ENCODE results near the gene ABLIM2. TPM values are rescaled to one million over a fixed set of nuclear protein-coding genes. Genes with fewer than 3 reads are reported as not detected.
"Not testable (repeated sequence)": the region's sequence is repeated elsewhere in the genome, so short reads cannot be mapped to it uniquely, and the experiment has no call there.

ABLIM2 gene
- total and polyA plus RNA-seq, 3 donors from 2014 or later, result 5.2 to 7.5 (median 6.9) TPM

DNA sequence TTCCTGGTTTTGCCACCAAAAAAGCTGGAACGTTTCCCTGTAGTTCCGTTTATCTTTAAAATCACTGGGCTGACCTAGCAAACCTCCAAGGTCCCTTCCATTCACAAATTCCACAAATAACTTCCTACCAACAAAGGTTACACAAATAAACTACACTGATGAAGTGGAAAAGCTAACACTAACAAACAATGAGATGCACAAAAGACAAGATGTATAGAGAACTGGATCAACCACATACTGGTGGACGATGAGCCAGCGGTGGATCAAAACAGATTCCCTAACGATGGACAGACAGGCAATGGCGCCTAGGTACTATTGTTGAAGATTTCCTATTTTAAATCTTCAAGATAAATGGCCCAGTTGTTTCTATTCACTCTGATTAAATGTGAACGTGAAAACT lies 234.4 kb downstream of the ABLIM2 start:
- intact Hi-C loops (cut with DNase I; ENCODE audit: low total_unique reads), result no loop called here
- Histone ChIP-seq H3K27me3 (no peaks in the 10 kb centered on the region), H3K27ac (no peak overlapping the region), H3K36me3 (ENCODE audit: low read depth, missing control alignments) (no peaks in the 10 kb centered on the region), H3K4me1 (no peaks in the 10 kb centered on the region), H3K4me3 (no peak overlapping the region), H3K9me3 (no peaks in the 10 kb centered on the region)
- TF ChIP-seq POLR2A (IDR thresholded peaks at IDR 0.05) (no peak), CTCF (IDR thresholded peaks at IDR 0.05) (no peak)
- DNase-seq, result no peak
- WGBS, 2 donors, result 71 to 75% methylated on average over 7 of the region's 7 CpGs

DNA sequence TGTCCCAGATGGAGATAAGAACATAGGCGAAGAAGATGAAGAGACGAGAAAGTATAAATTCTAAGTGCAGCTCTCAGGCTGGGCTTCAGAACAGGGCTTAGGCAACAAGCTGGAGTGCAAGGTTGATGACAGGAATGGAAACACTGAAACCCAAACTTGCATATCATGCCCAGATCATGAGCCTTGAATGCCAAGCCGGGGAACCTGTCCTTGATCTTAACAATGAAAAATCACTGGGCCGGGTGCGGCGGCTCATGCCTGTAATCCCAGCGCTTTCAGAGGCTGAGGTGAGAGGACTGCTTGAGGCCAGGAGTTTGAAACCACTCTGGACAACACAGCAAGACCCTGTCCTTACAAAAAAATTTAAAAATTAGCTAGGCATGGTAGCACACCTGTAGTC lies 236.1 kb downstream of the ABLIM2 start:
- no peak for DNase-seq
- TF ChIP-seq POLR2A (IDR thresholded peaks at IDR 0.05) (no peak), CTCF (IDR thresholded peaks at IDR 0.05) (no peak)
- H3K9me3 ChIP-seq, result no peaks in the 10 kb centered on the region
- intact Hi-C loops (cut with DNase I; ENCODE audit: low total_unique reads), result no loop called here
- H3K27ac ChIP-seq, result no peak overlapping the region
- H3K36me3 ChIP-seq (ENCODE audit: low read depth, missing control alignments), result no peaks in the 10 kb centered on the region
- WGBS, 2 donors, result 80 to 90% methylated on average over 7 of the region's 7 CpGs
- no peaks in the 10 kb centered on the region for H3K27me3 ChIP-seq
- H3K4me3 ChIP-seq, result no peak overlapping the region
- no peaks in the 10 kb centered on the region for H3K4me1 ChIP-seq

DNA sequence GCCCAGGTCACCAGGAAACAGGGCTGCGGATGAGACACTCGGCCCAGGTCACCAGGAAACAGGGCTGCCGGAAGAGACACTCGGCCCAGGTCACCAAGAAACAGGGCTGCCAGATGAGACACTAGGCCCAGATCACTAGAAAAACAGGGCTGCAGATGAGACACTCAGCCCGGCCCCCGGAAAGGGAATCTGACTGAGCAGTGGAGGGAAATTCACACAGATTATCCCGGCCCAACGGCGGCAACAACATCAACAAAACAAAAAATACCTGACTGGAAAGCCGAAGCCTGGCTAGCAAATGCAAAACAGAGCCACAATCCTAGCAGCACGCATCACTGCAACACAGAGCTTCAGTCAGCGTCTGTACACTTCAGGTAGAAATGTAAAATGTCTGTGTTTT lies 239.6 kb downstream of the ABLIM2 start:
- no peak for DNase-seq
- Histone ChIP-seq H3K4me3 (no peak overlapping the region), H3K9me3 (no peaks in the 10 kb centered on the region), H3K4me1 (no peaks in the 10 kb centered on the region), H3K36me3 (ENCODE audit: low read depth, missing control alignments) (no peaks in the 10 kb centered on the region), H3K27ac (no peak overlapping the region), H3K27me3 (no peaks in the 10 kb centered on the region)
- intact Hi-C loops (cut with DNase I; ENCODE audit: low total_unique reads), result no loop called here
- 87 to 89% methylated on average over 12 of the region's 12 CpGs for WGBS, 2 donors
- TF ChIP-seq CTCF (IDR thresholded peaks at IDR 0.05) (no peak), POLR2A (IDR thresholded peaks at IDR 0.05) (no peak)

GRCh38 chr4:7918187-7918586 lies 240.4 kb downstream of the ABLIM2 start:
- DNase-seq; H3K36me3 ChIP-seq (ENCODE audit: low read depth, missing control alignments); H3K27me3 ChIP-seq; H3K9me3 ChIP-seq; H3K27ac ChIP-seq; H3K4me1 ChIP-seq; H3K4me3 ChIP-seq; intact Hi-C loops (cut with DNase I; ENCODE audit: low total_unique reads): not testable (repeated sequence)
- WGBS, 2 donors, result 94 to 97% methylated on average over 7 to 18 of the region's 18 CpGs

DNA sequence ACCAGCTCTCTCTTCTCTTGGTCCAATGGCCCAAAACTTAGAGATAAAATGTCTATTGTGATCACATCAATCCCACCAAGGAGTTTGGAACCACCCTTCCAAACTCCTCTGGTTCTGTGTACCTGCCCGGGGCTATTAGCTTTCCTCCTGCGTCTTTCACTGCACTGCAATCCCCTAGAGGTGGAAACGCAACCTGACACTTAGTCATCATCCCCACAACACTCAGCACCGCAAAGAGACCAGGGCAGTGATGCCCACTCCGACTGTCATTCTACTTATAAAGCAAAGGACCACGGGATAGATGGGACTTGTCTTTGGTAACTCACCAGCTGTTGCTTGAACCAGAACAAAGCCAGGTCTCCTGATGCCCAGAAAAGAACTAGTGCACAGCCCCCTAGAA lies 240.9 kb downstream of the ABLIM2 start:
- Histone ChIP-seq H3K9me3 (no peaks in the 10 kb centered on the region), H3K4me1 (no peaks in the 10 kb centered on the region), H3K36me3 (ENCODE audit: low read depth, missing control alignments) (no peaks in the 10 kb centered on the region), H3K27ac (no peak overlapping the region), H3K4me3 (no peak overlapping the region), H3K27me3 (no peaks in the 10 kb centered on the region)
- DNase-seq, result no peak
- TF ChIP-seq CTCF (IDR thresholded peaks at IDR 0.05), result no peak
- no peak for TF ChIP-seq POLR2A (IDR thresholded peaks at IDR 0.05)
- intact Hi-C loops (cut with DNase I; ENCODE audit: low total_unique reads), result no loop called here
- 96% methylated on average over 6 of the region's 6 CpGs for WGBS, 2 donors
